Endodermal cell (in vitro differentiated cells): ENCODE data around the gene CFAP57. TPM values are rescaled to one million over a fixed set of nuclear protein-coding genes. Genes with fewer than 3 reads are reported as not detected.
A peak's percentile ranks its signal among the peaks of the same experiment; 100 is the strongest.

ENCODE experiments used
- DNase-seq: peaks from one replicate; pipeline ENCODE4 v3.0.0-alpha.2; 2017
- H3K27ac ChIP-seq: 2 replicates; pipeline ENCODE4 v1.5.1; 2013; ENCODE audit warnings: mild to moderate bottlenecking, low read depth, low read length, moderate library complexity
- H3K27me3 ChIP-seq: 2 replicates; pipeline ENCODE4 v1.6.1; 2013; ENCODE audit warnings: mild to moderate bottlenecking, low read length, moderate library complexity; ENCODE audit not compliant: insufficient read depth, control insufficient read depth, poor library complexity, severe bottlenecking
- H3K36me3 ChIP-seq: 2 replicates; pipeline ENCODE4 v1.7.0; 2013; ENCODE audit warnings: mild to moderate bottlenecking, low read length, moderate library complexity; ENCODE audit not compliant: control insufficient read depth, insufficient read depth
- H3K4me1 ChIP-seq: one replicate; pipeline ENCODE4 v1.7.0; 2013; ENCODE audit warnings: low read length; ENCODE audit not compliant: control insufficient read depth, insufficient read depth
- H3K4me3 ChIP-seq: 2 replicates; pipeline ENCODE4 v1.5.1; 2013; ENCODE audit warnings: mild to moderate bottlenecking, low read length, moderate library complexity
- H3K9ac ChIP-seq: 2 replicates; pipeline ENCODE4 v1.6.1; 2013; ENCODE audit warnings: mild to moderate bottlenecking, low read length, moderate library complexity; ENCODE audit not compliant: poor library complexity, severe bottlenecking; ENCODE audit errors: extremely low read depth
- H3K9me3 ChIP-seq: 2 replicates; pipeline ENCODE4 v1.6.1; 2013; ENCODE audit warnings: mild to moderate bottlenecking, low read length, moderate library complexity; ENCODE audit not compliant: control insufficient read depth
- H3K27ac Mint-ChIP-seq: 2 replicates; pipeline ENCODE4 v1.8.0; 2020; ENCODE audit warnings: mixed read lengths
- H3K27me3 Mint-ChIP-seq: 2 replicates; pipeline ENCODE4 v1.8.0; 2021; ENCODE audit warnings: mild to moderate bottlenecking, mixed read lengths; ENCODE audit not compliant: insufficient read depth
- H3K36me3 Mint-ChIP-seq: 2 replicates; pipeline ENCODE4 v1.8.0; 2020; ENCODE audit warnings: low read depth, mixed read lengths
- H3K4me1 Mint-ChIP-seq: 2 replicates; pipeline ENCODE4 v1.8.0; 2020; ENCODE audit warnings: mixed read lengths
- H3K4me3 Mint-ChIP-seq: 2 replicates; pipeline ENCODE4 v1.8.0; 2020; ENCODE audit warnings: mild to moderate bottlenecking, moderate library complexity, mixed read lengths
- H3K9me3 Mint-ChIP-seq: 2 replicates; pipeline ENCODE4 v1.8.0; 2020; ENCODE audit warnings: mild to moderate bottlenecking, mixed read lengths
- CTCF ChIP-seq: fragments of 200-600 bp; sonication (generic); conservative IDR thresholded peaks from 2 replicates; pipeline ENCODE4 v1.5.0; 2021; ENCODE audit warnings: antibody characterized with exemption, mild to moderate bottlenecking
- WGBS, 2 experiments: methylation state at CpG; one replicate each; pipeline versions ENCODE4 v1.1.5 to v1.1.7; 2013; ENCODE audit warnings: missing lambda C conversion rate in 2 of 2, mixed read lengths in 1 of 2; ENCODE audit not compliant: insufficient coverage in 1 of 2, insufficient read length in 1 of 2; 5-methylcytosine and 5-hydroxymethylcytosine counted together
- total RNA-seq, 2 donors: library from RNA; stranded (reverse); fragmentation: NEBNext Ultra II Directional in 1 of 2; extraction: Animal tissue kit (Norgen Biotek cat#: 25700) in 1 of 2; gene quantifications; 2 replicates in 1 of 2; 3 replicates in 1 of 2; pipeline ENCODE4 v1.2.1, GENCODE V29; 2021

CFAP57 gene
- total RNA-seq, 2 donors from 2014 or later: 0.82 to 0.90 TPM

GRCh38 chr1:43274804-43275180, 102.7 kb downstream of the CFAP57 start:
- WGBS, 2 experiments: 80 to 96% methylated on average over 3 to 8 of the region's 8 CpGs

GRCh38 chr1:43275826-43276620, 103.9 kb downstream of the CFAP57 start:
- no peak overlapping the region for H3K4me3 ChIP-seq
- H3K27me3 ChIP-seq: no peaks in the 10 kb centered on the region
- Mint-ChIP-seq H3K4me3 (no peak overlapping the region), H3K4me1 (peaks cover 19% of the 10 kb centered on the region), H3K9me3 (no peaks in the 10 kb centered on the region), H3K27ac (peak overlapping the region; percentile 53), H3K36me3 (peaks cover 31% of the 10 kb centered on the region), H3K27me3 (peaks cover 1% of the 10 kb centered on the region)
- H3K9me3 ChIP-seq: no peaks in the 10 kb centered on the region
- no peak overlapping the region for H3K27ac ChIP-seq
- no peak overlapping the region for H3K9ac ChIP-seq
- peak; percentile 35 for DNase-seq
- no peaks in the 10 kb centered on the region for H3K36me3 ChIP-seq
- no peaks in the 10 kb centered on the region for H3K4me1 ChIP-seq
- WGBS, 2 experiments: 81 to 83% methylated on average over 8 to 12 of the region's 12 CpGs
- no peak for TF ChIP-seq CTCF

More at GRCh38 chr1:43274804-43275180, 102.7 kb downstream of the CFAP57 start:
- H3K4me3 ChIP-seq: no peak overlapping the region
- no peak overlapping the region for H3K4me3 Mint-ChIP-seq
- peaks cover 23% of the 10 kb centered on the region for H3K36me3 Mint-ChIP-seq
- no peak for TF ChIP-seq CTCF
- no peak overlapping the region for H3K27ac ChIP-seq
- H3K27me3 ChIP-seq: no peaks in the 10 kb centered on the region
- H3K4me1 ChIP-seq: no peaks in the 10 kb centered on the region
- peaks cover 27% of the 10 kb centered on the region for H3K4me1 Mint-ChIP-seq
- no peaks in the 10 kb centered on the region for H3K9me3 Mint-ChIP-seq
- DNase-seq: peak; percentile 18
- H3K27me3 Mint-ChIP-seq: peaks cover 1% of the 10 kb centered on the region
- H3K9me3 ChIP-seq: no peaks in the 10 kb centered on the region
- no peaks in the 10 kb centered on the region for H3K36me3 ChIP-seq
- no peak overlapping the region for H3K27ac Mint-ChIP-seq
- H3K9ac ChIP-seq: no peak overlapping the region

GRCh38 chr1:43276673-43277072, 104.5 kb downstream of the CFAP57 start:
- DNase-seq: peak; percentile 38
- Histone ChIP-seq H3K36me3 (no peaks in the 10 kb centered on the region), H3K4me1 (no peaks in the 10 kb centered on the region), H3K9me3 (no peaks in the 10 kb centered on the region), H3K4me3 (no peak overlapping the region), H3K27me3 (no peaks in the 10 kb centered on the region), H3K27ac (no peak overlapping the region), H3K9ac (no peak overlapping the region)
- no peak for TF ChIP-seq CTCF
- H3K27me3 Mint-ChIP-seq: peaks cover 1% of the 10 kb centered on the region
- no peak overlapping the region for H3K4me3 Mint-ChIP-seq
- 88 to 90% methylated on average over 3 to 7 of the region's 7 CpGs for WGBS, 2 experiments
- H3K9me3 Mint-ChIP-seq: no peaks in the 10 kb centered on the region
- peaks cover 33% of the 10 kb centered on the region for H3K36me3 Mint-ChIP-seq
- H3K27ac Mint-ChIP-seq: peak overlapping the region; percentile 53
- H3K4me1 Mint-ChIP-seq: peaks cover 12% of the 10 kb centered on the region
